GM12878 (cell line): ENCODE measurements around the gene MXRA7. TPM values are rescaled to one million over a fixed set of nuclear protein-coding genes. Genes with fewer than 3 reads are reported as not detected.

ENCODE experiments used
- ATAC-seq: fragments of 200-7000 bp; cut with Tn5 transposase; 3 replicates; pipeline ENCODE4 v1.9.1; 2020; ENCODE audit warnings: mild to moderate bottlenecking, moderate library complexity
- BruUV-seq: library from RNA; stranded (reverse); fragments of 400-500 nt; replicated peaks from 2 replicates; lab custom pipeline; 2021; lab: Mats Ljungman, UMichigan
- CTCF ChIA-PET: fragments of 300-600 bp; sonication (Branson Sonifier 250); formaldehyde crosslinking; extraction: SDS; loops from one replicate; lab custom pipeline; 2021; ENCODE audit warnings: inconsistent platforms; lab: Yijun Ruan, JAX
- POLR2A ChIA-PET: fragments of 350-600 bp; formaldehyde crosslinking; extraction: SDS; loops from one replicate; lab custom pipeline; 2021; ENCODE audit warnings: inconsistent platforms; lab: Charles Lee
- RAD21 ChIA-PET: fragments of 300-600 bp; sonication (Branson Sonifier 250); formaldehyde crosslinking; loops from one replicate; lab custom pipeline; 2023; ENCODE audit warnings: antibody characterized with exemption; ENCODE audit not compliant: unreplicated experiment; lab: Charles Lee
- SMC1A ChIA-PET: fragments of 300-600 bp; sonication (Branson Sonifier 250); formaldehyde crosslinking; loops from one replicate; lab custom pipeline; 2023; ENCODE audit not compliant: unreplicated experiment, uncharacterized antibody; lab: Charles Lee
- DNase-seq: peaks from one replicate; pipeline ENCODE4 v3.0.0-alpha.2; 2011; ENCODE audit warnings: low read depth, low spot score
- FAIRE-seq: peaks from 3 replicates; lab custom pipeline; 2011; peaks lifted over from hg19 to GRCh38; lab: Jason Lieb, UNC
- H2AFZ ChIP-seq: 2 replicates; pipeline ENCODE4 v1.6.0; 2011; ENCODE audit warnings: low read depth, low read length, control low read depth; ENCODE audit not compliant: control insufficient read depth
- H3K27ac ChIP-seq: 2 replicates; pipeline ENCODE4 v1.5.1; 2011; ENCODE audit warnings: control low read depth; ENCODE audit not compliant: control insufficient read depth, insufficient read depth
- H3K27me3 ChIP-seq, 2 experiments: replicated peaks in 1 of 2; 2 replicates each; pipeline versions ENCODE4 v1.6.0 to v1.6.1; 2011; ENCODE audit warnings: low read length in 1 of 2; ENCODE audit not compliant: control insufficient read depth in 2 of 2, insufficient read depth in 2 of 2
- H3K36me3 ChIP-seq, 2 experiments: 2 replicates each; pipeline ENCODE4 v1.5.1; 2011; ENCODE audit warnings: low read length in 1 of 2; ENCODE audit not compliant: control insufficient read depth in 2 of 2, insufficient read depth in 2 of 2
- H3K4me1 ChIP-seq: 2 replicates; pipeline ENCODE4 v1.6.1; 2011; ENCODE audit warnings: mild to moderate bottlenecking, low read length, moderate library complexity, mixed read lengths; ENCODE audit not compliant: control insufficient read depth, insufficient read depth
- H3K4me2 ChIP-seq: 2 replicates; pipeline ENCODE4 v1.6.0; 2011; ENCODE audit warnings: control low read depth; ENCODE audit not compliant: control insufficient read depth, insufficient read depth
- H3K4me3 ChIP-seq: fragments of 200-600 bp; sonication (generic); 2 replicates; pipeline ENCODE4 v1.5.1; 2016
- H3K79me2 ChIP-seq: 2 replicates; pipeline ENCODE4 v1.6.0; 2011; ENCODE audit warnings: low read length; ENCODE audit not compliant: control insufficient read depth, insufficient read depth
- H3K9ac ChIP-seq: 2 replicates; pipeline ENCODE4 v1.8.0; 2011; ENCODE audit warnings: low read length, control low read depth, mixed read lengths; ENCODE audit not compliant: control insufficient read depth, insufficient read depth
- H3K9me3 ChIP-seq: replicated peaks from 3 replicates; pipeline ENCODE4 v1.5.1; 2011; ENCODE audit warnings: mild to moderate bottlenecking, low read length; ENCODE audit not compliant: control insufficient read depth, insufficient read depth
- H4K20me1 ChIP-seq: 2 replicates; pipeline ENCODE4 v1.6.0; 2011; ENCODE audit not compliant: control insufficient read depth, insufficient read depth
- BHLHE40 ChIP-seq, 2 experiments: fragments of 450-650 bp in 1 of 2; IDR thresholded peaks; 2 replicates each; pipeline ENCODE4 v1.6.1; 2011 to 2017; ENCODE audit warnings: low read depth in 2 of 2, borderline replicate concordance in 1 of 2, improper control_type of control experiment in 1 of 2, low read length in 1 of 2, mild to moderate bottlenecking in 1 of 2
- CEBPZ ChIP-seq: fragments of 150-350 bp; IDR thresholded peaks from 2 replicates; pipeline ENCODE4 v1.6.1; 2016; ENCODE audit warnings: low read depth, low read length
- GATAD2B ChIP-seq: fragments of 450-650 bp; conservative IDR thresholded peaks from 2 replicates; pipeline ENCODE4 v1.6.1; 2017; ENCODE audit warnings: low read depth, mild to moderate bottlenecking, moderate library complexity
- RAD21 ChIP-seq: IDR thresholded peaks from 2 replicates; pipeline ENCODE4 v1.6.1; 2011; ENCODE audit warnings: mild to moderate bottlenecking, low read depth, low read length, moderate library complexity; ENCODE audit not compliant: insufficient read depth
- RELB ChIP-seq: fragments of 450-650 bp; IDR thresholded peaks from 2 replicates; pipeline ENCODE4 v1.6.1; 2017; ENCODE audit warnings: low read depth, mild to moderate bottlenecking, moderate library complexity
- RUNX3 ChIP-seq: IDR thresholded peaks from 2 replicates; pipeline ENCODE4 v1.6.1; 2012; ENCODE audit warnings: low read length, inconsistent platforms
- SMC3 ChIP-seq: IDR thresholded peaks from 2 replicates; pipeline ENCODE4 v1.6.1; 2011; ENCODE audit warnings: low read length, improper control_type of control experiment, borderline replicate concordance
- TBL1XR1 ChIP-seq: IDR thresholded peaks from 2 replicates; pipeline ENCODE4 v1.6.1; 2012; ENCODE audit warnings: low read depth, low read length, improper control_type of control experiment
- YY1 ChIP-seq: IDR thresholded peaks from 2 replicates; pipeline ENCODE4 v1.6.1; 2011; ENCODE audit warnings: low read depth, mild to moderate bottlenecking, low read length
- WGBS: methylation state at CpG from one replicate; pipeline ENCODE4 v1.1.6; 2016; ENCODE audit warnings: low lambda C conversion rate; ENCODE audit not compliant: insufficient replicate concordance, insufficient coverage; ENCODE audit errors: missing lambda C conversion rate; 5-methylcytosine and 5-hydroxymethylcytosine counted together
- in situ Hi-C: fragments of 300-500 bp; cut with MboI; formaldehyde crosslinking; loops from 9 replicates; pipeline ENCODE4 v1.14.3; 2018; ENCODE audit warnings: mixed read lengths
- intact Hi-C: fragments of 100-400 bp; cut with micrococcal nuclease; formaldehyde crosslinking; loops from one replicate; pipeline ENCODE4 v1.14.2; 2022; ENCODE audit not compliant: unreplicated experiment
- polyA plus RNA-seq, 11 experiments: library from polyadenylated mRNA; depleted of rRNA in 4 of 11; unstranded in 6 of 11; stranded (reverse) in 5 of 11; fragments of >200 nt; fragmentation: Nextera tagmentation in 4 of 11; fragmentation: Illumina TruSeq in 1 of 11; extraction: Ambion mirVana in 4 of 11; extraction: Trizol in 1 of 11; gene quantifications; 1 replicate in 1 of 11; 2 replicates in 10 of 11; pipeline versions ENCODE4 v1.2.1 to v1.2.3, GENCODE V29; 2011 to 2016; ENCODE audit warnings: inconsistent platforms in 2 of 11, missing spikeins in 2 of 11, low read depth in 1 of 11
- total RNA-seq, 4 experiments: library from RNA; depleted of rRNA in 3 of 4; stranded (reverse); fragments of >200 nt in 3 of 4; fragmentation: Illumina TruSeq in 1 of 4; extraction: Trizol in 1 of 4; gene quantifications; 2 replicates each; pipeline versions ENCODE4 v1.2.1 to v1.2.3, GENCODE V29; 2013 to 2021
- TF ChIP-seq, protein P1 (sequence below): IDR thresholded peaks from 2 replicates; pipeline ENCODE4 v1.6.1; 2011; ENCODE audit warnings: mild to moderate bottlenecking, low read depth, low read length, moderate library complexity; ENCODE audit not compliant: insufficient replicate concordance
- TF ChIP-seq, protein P2 (sequence below), 3 experiments: IDR thresholded peaks in 2 of 3; conservative IDR thresholded peaks in 1 of 3; 2 replicates each; pipeline ENCODE4 v1.5.1; 2011; ENCODE audit warnings: low read depth in 3 of 3, low read length in 3 of 3, mild to moderate bottlenecking in 3 of 3, control low read depth in 2 of 3, moderate library complexity in 2 of 3, inconsistent platforms in 1 of 3, mixed read lengths in 1 of 3; ENCODE audit not compliant: control insufficient read depth in 2 of 3, insufficient read depth in 1 of 3; ENCODE audit errors: extremely low read depth in 1 of 3

The MXRA7 gene
- total and polyA plus RNA-seq, 10 of the 15 experiments (the other 5 are each of a cell fraction or from before 2014, with no cell fraction given) = 0.03 to 2.0 (median 0.33) TPM

- peaks cover 0 to 5% of the 10 kb centered on the region in 2 experiments; a peak in 2 of 4 replicates for H3K27me3 ChIP-seq
- DNase-seq = no peak
- no peak overlapping the region for H3K4me2 ChIP-seq
- POLR2A ChIA-PET = interaction anchor here (0.6 kb wide), 1 partner anchor 47 kb away, joined by 3 read pairs; no protein-coding TSS in a partner anchor
- peak in 1 of 2 experiments; percentile 31; a peak in 1 of 4 replicates for TF ChIP-seq BHLHE40 (IDR thresholded peaks at IDR 0.05; ENCODE audit: borderline replicate concordance in 1 of 2, low read depth in 2 of 2, low read length in 1 of 2)
- TF ChIP-seq, protein P1, sequence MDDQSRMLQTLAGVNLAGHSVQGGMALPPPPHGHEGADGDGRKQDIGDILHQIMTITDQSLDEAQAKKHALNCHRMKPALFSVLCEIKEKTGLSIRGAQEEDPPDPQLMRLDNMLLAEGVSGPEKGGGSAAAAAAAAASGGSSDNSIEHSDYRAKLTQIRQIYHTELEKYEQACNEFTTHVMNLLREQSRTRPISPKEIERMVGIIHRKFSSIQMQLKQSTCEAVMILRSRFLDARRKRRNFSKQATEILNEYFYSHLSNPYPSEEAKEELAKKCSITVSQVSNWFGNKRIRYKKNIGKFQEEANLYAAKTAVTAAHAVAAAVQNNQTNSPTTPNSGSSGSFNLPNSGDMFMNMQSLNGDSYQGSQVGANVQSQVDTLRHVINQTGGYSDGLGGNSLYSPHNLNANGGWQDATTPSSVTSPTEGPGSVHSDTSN = no peak
- no peak for TF ChIP-seq RELB
- TF ChIP-seq CEBPZ = no peak
- TF ChIP-seq TBL1XR1 = no peak
- TF ChIP-seq SMC3 = peak; percentile 64
- peak; percentile 52; the same call in 1 of the 2 replicates for TF ChIP-seq YY1
- peak; percentile 82 for TF ChIP-seq RAD21
- TF ChIP-seq, protein P2, sequence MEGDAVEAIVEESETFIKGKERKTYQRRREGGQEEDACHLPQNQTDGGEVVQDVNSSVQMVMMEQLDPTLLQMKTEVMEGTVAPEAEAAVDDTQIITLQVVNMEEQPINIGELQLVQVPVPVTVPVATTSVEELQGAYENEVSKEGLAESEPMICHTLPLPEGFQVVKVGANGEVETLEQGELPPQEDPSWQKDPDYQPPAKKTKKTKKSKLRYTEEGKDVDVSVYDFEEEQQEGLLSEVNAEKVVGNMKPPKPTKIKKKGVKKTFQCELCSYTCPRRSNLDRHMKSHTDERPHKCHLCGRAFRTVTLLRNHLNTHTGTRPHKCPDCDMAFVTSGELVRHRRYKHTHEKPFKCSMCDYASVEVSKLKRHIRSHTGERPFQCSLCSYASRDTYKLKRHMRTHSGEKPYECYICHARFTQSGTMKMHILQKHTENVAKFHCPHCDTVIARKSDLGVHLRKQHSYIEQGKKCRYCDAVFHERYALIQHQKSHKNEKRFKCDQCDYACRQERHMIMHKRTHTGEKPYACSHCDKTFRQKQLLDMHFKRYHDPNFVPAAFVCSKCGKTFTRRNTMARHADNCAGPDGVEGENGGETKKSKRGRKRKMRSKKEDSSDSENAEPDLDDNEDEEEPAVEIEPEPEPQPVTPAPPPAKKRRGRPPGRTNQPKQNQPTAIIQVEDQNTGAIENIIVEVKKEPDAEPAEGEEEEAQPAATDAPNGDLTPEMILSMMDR (IDR thresholded peaks at IDR 0.05 in 2 of 3, conservative IDR thresholded peaks at IDR 0.05 in 1 of 3; ENCODE audit: control insufficient read depth in 2 of 3, extremely low read depth in 1 of 3, insufficient read depth in 1 of 3, low read depth in 3 of 3, low read length in 3 of 3) = peak; percentile 81 to 86 (median 83)
- TF ChIP-seq RUNX3 = 0 out of 2 replicates have a peak, but pooled peaks have one; percentile 9
- no peak for TF ChIP-seq GATAD2B
- TF ChIP-seq, all 136 proteins: peak for 6
- BruUV-seq = no TSS peak
- ATAC-seq (peak; percentile 94), FAIRE-seq (no peak)
- Histone ChIP-seq H3K79me2 (no peaks in the 10 kb centered on the region), H3K9me3 (no peaks in the 10 kb centered on the region), H4K20me1 (no peaks in the 10 kb centered on the region), H3K27ac (no peak overlapping the region), H3K9ac (no peak overlapping the region), H3K4me1 (no peaks in the 10 kb centered on the region), H3K36me3 (no peaks in the 10 kb centered on the region), H3K4me3 (no peak overlapping the region), H2AFZ (no peak overlapping the region)
- ChIA-PET CTCF (interaction anchor here (0.6 to 3.9 kb wide), 32 partner anchors 9 to 391 kb away, joined by 3 to 37 read pairs (median 6); partner anchors contain the start of gene ST6GALNAC1), RAD21 (interaction anchor here (0.6 to 1.9 kb wide), 10 partner anchors 9 to 174 kb away, joined by 3 to 15 read pairs (median 4); no protein-coding TSS in a partner anchor), SMC1A (interaction anchor here (0.6 to 2.0 kb wide), 12 partner anchors 10 to 826 kb away, joined by 3 to 14 read pairs (median 4); partner anchors contain the start of gene WBP2)
- WGBS = 18% methylated on average over 16 of the region's 16 CpGs
- intact Hi-C loops (loop anchor here (2.0 kb wide), 1 partner anchor 159 kb away; no protein-coding TSS in a partner anchor), in situ Hi-C loops (loop anchor here (5.0 kb wide), 1 partner anchor 159 kb away; no protein-coding TSS in a partner anchor)
These were observed 29.3 kb downstream of the MXRA7 start for GRCh38 chr17:76681222-76682137.
